Smooth muscle cell of the umbilical artery (primary cell): ENCODE measurements around the gene CMC1. TPM values are rescaled to one million over a fixed set of nuclear protein-coding genes. Genes with fewer than 3 reads are reported as not detected.

ENCODE experiments used
- total RNA-seq: library from RNA; depleted of rRNA; stranded (reverse); fragments of >200 nt; gene quantifications from 2 replicates; pipeline ENCODE4 v1.2.3, GENCODE V29; 2014

Gene CMC1, protein sequence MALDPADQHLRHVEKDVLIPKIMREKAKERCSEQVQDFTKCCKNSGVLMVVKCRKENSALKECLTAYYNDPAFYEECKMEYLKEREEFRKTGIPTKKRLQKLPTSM
- 2.7 and 3.1 TPM in 2 replicates for total RNA-seq

GRCh38 chr3:28241221-28242160, at the start of gene CMC1:
Gene CMC1, plus strand, starts transcription at chr3:28241619. Its CDS starts 175 bp downstream, at chr3:28241794.

GRCh38 chr3:28348629-28349468, 107.4 kb downstream of the CMC1 start, which contains the start of the genes AZI2 and ZCWPW2:
Gene AZI2, minus strand, starts transcription at chr3:28348824. Its CDS starts 8,207 bp downstream, at chr3:28340617.
Gene ZCWPW2, plus strand, starts transcription at chr3:28348721. Its CDS starts 64,348 bp downstream, at chr3:28413069.

Other genes starting within 250 kb of the CMC1 start
- 0.74 and 1.2 TPM in 2 replicates for gene ZCWPW2, start 107.1 kb downstream of the CMC1 start, total RNA-seq
- 148 and 255 TPM in 2 replicates for gene AZI2, start 107.2 kb downstream of the CMC1 start, total RNA-seq